NCI-H2029 treated with DMSO at 0.1 percent for 48 hours (cell line): ENCODE measurements around the gene USP27X.

Source experiments
- DNase-seq: peaks from one replicate; lab custom pipeline; 2025; lab: John Stamatoyannopoulos, UW

USP27X gene

DNA sequence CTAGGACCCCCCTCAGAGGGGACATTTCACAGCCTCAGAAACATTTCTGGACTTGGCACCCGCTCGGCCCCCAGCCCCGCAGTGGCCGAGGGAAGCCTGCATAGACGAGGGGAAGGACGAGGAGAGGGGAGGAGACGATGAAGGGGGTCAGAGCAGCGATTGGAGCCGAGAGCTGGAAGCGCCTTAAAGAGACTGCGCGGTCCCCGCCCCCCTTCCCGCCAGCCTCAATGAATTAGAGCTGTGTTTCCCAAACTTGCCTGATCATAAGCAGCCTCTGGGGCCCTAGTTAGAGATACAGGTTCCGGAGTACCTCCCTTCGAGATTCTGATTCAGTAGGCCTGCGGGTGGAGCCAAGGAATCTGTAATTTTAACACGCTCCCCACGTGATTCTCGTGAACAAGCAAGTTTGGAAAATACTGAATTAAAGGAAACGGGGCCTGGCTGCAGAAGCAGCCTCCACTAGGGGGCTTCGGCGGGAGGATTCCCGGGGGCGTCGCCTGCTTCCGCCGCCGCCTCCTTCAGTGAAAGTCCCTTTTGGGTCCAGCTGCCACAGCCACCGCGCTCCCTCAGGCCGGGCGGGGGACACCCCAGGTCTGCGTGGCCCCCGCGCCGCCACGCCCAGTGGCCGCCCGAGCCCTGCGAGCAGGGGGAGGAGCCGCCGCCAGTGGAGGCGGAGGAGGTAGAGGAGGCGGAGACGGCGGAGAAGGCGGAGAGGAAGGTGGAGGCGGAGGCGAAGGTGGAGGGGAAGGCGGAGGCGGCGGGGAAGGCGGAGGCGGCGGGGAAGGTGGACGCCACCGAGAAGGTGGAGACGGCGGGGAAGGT is at the start of gene USP27X:
USP27X (plus strand) TSS at position 651 of the 822 bp plus-strand sequence. CDS start 824 bp downstream, outside the sequence.
- peak; percentile 33 for DNase-seq

DNA sequence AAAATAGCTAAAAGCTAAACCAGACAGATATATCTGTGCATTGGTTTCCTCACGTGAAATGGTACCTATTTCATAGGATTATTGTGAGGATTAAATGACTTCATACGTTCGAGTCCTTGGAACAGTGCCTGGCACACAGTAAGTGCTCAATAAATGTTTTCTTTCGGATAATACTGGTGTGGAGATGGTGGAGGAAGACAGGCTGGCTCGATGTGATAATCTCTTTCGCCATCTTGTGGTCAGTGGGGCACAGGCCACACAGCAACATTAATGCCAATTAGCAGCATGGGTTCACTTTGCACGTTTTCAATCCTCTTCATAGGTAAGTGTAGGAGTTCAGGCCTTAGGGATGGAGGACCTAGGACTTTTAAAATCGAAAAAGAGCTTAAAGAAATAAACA is 40.9 kb upstream of the USP27X start:
- DNase-seq, result peak; percentile 4

- DNase-seq, result peak; percentile 22
Observed at GRCh38 chrX:49840679-49841078, 38.6 kb upstream of the USP27X start.

DNA sequence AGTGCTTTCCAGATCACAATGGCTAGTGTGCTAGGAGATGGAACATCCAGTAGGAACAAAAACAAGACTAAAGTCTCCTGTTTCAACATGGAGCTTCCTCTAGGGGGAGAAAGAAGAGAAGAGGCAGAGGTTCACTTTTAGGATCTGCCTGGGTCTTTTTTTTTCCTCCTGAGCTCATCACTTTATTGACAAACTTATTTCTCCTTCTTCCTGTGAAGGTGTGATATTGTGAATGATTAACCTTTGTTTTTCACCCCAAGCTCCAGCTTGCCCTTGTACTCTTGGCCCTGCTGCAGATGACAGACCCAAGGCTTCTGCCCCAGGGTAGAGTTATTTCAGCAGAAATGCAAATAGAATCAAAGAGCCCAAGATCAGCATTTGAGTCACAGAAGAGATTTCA is 36.7 kb upstream of the USP27X start:
- DNase-seq, result no peak

DNA sequence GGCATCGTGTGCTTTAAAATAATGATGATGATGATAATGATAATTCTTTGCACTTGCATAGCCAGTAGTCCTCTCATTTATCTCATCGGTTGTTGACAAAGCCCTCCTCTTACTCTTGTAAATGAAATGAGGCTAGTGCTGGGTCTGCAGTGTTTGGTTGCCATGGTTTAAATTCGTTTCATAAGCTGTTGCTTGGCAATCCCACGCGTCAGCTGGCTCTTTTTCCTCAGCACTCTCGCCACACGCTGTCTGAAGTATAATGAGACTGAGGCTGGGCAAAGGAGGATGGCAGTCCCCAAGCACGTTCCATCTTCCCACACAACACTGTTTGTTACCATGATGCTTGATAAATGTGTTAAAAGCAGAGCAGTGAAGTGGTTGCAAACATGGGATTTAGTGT is 34.7 kb upstream of the USP27X start:
- peak; percentile 52 for DNase-seq

DNA sequence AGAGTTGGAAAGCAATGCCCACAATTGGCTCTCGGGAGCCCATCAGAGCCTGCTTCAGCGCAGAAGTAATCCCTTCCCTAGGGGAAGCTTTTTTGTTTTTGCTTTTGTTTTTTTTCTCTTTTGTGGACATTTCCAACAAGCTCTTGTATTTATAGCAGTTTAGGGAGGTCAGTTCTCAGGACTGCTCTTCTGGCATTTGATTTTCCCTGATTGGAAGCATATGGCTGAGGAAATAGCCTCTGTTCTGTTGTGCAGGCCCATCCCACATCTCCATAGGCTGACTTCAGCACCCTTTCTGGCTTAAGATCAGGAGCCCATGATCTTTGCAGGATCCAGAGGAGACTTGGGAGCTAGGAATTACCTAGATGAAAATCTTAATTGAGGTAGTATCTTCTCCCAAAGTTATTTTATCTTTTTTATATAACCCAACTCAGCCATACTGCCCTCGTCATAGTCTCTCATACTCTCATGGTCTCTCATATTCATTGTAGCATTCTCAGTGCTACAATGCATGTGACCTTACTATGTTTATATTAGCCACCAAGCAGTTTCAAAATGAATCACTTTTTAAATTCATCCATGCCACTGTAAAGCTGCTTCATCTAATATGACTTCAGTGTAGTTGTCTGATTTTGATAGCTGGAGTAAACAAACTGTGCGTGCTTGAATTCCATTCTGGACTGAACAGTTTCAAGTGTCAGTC is 33.4 kb upstream of the USP27X start:
- DNase-seq, result no peak

GRCh38 chrX:49846522-49846921 is 32.8 kb upstream of the USP27X start:
- DNase-seq, result no peak

DNA sequence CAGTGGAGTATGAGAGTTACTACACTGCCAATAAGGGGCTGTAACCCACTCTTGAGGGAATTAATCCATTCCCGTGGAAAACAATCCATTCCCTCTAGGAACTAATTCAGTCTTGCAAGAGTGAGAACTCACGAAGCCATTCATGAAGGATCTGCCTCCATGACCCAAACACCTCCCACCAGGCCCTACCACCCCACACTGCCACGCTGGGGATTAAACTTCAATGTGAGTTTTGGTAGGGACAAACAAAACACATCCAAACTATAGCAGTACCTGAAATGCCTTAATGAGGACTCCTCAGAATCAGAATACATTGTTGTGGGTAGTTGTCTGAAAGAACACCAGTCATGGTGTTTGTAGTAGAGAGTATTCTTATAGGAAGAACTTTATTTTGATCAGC is 31.0 kb upstream of the USP27X start:
- DNase-seq, result no peak

DNA sequence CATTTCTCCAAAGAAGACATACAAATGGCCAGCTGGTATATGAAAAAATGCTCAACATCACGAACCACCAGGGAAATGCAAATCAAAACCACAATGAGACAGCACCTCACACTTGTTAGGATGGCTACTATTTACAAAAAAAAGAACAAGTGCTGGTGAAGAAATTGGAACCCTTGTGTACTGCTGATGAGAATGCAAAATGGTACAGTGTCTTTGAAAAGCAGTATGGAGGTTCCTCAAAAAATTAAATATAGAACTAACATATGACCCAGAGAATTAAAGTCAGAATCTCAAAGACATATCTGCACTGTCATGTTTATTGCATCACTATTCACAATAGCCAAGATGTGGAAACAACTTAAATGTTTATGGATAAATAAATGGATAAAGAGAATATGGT is 29.3 kb upstream of the USP27X start:
- DNase-seq, result no peak

- no peak for DNase-seq
Observed at GRCh38 chrX:49853661-49854060, 25.6 kb upstream of the USP27X start.

DNA sequence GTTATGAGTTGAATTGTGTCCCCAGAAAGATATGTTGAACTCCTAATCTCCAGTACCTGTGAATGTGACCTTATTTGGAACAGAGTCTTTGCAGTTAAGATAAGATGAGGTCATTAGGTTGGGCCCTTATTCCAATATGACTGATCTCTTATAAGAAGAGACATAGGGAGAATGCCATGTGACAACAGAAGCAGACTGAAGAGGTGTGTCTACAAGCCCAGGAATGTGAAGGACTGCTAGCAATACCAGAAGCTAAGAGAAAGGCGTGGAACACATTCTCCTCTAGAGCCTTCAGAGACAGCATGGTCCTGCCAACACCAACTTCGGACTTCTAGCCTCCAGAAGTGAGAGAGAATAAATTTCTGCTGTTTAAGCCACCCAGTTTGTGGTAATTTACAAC is 22.5 kb upstream of the USP27X start:
- DNase-seq, result no peak

- no peak for DNase-seq
Observed at GRCh38 chrX:49858341-49858740, 20.9 kb upstream of the USP27X start.

- DNase-seq, result no peak
Observed at GRCh38 chrX:49859491-49859890, 19.8 kb upstream of the USP27X start.

DNA sequence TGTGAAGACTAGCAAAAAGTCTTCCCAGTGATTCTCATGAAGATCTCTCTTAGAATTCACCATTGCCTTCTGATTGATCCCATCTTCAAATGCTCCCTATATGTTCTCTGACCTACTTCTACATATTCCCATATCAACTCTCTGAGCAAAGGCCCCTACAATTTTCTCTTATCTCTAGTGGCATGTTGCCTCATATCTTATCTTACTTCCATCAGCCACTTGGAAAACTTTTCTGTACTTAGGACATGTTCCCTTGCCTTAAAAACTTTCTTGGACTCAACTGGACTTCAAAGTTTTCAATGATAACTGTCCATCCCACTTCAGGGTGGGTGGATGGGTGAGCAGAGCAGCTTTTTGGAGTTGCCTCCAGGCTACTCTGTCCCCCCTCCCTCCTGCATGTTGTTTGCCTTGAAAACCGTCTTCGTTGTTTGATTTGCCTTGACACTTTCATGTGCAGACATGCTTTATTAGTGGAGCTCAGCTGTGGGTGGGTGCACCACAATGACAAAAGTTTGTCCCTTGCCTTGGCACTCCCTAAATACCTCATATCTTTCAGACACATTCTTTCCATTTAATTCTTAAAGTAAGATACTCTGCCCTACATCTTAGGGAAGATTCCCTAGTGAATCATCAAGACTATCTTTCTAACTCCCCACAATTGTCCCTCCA is 18.3 kb upstream of the USP27X start:
- DNase-seq, result no peak

- peak; percentile 3 for DNase-seq
Observed at GRCh38 chrX:49862093-49862492, 17.2 kb upstream of the USP27X start.

DNA sequence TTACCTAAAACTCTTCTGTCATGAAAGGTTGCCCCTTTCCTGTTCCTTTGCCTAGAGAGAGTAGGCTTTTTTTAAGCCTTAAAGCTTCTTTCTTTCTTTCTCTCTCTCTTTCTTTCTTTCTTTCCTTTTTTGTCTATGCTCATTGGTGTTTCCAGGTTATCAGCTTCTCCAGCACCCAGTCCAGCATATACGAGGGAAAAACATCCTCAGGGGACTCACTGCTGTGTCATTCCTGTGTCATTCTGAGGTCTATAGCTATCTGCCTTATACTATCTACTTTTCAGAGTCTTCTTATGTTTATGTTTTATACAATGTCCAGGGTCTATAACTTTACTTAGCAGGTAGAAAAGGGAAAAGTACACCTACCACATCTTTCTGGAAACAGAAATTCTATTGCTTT is 10.5 kb upstream of the USP27X start:
- DNase-seq, result no peak

DNA sequence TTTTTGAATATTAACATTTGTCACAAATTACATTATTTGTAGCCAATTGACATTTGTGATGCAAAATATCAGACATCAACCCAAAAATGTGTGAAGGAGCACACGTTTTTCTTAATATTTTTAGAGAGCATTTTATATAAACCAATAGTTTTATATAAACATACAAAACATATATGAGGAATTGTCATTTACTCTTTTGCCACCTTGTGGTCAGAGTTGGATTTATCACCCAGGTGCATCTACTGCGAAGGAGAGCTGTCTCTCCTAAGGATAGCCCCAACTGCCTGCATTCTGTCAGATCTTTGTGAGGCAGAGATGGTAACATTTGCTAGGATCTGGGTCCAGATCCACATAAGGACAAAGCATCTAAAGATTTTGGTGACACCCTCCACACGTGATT is 2.5 kb upstream of the USP27X start:
- DNase-seq, result peak; percentile 4

DNA sequence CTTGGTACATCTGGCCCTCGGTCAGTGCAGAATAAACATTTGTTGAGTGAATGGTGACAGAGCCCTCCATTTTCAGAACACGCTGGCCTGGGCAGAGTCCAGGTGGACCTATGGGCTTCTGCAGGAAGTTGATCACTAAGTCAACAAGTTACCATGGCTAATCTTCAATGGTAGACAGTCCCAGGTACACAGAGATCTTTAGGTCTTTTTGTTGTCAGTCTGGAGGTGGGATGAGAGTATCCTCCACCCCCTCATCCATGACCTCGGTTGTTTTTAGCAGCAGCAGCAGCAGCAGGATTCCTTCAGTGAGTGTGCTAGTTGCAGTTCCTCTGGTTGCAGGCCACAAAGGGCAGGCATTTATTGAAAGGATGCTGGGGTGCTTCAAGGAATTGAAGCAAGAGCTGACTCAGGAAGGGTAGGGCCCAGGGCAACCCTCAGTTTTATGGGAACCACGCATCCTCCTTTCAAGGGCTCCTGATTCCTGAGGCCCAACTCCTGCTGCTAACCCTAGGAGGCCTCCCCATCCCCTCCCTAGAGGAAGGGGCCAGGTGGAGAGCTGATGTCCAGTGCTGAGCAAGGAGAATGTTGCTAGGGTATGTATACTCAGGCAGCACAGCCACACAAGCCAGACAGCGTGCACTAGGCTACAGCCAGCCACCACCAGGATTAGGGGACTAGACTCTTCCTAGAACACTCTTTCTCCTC is 1.7 kb upstream of the USP27X start:
- no peak for DNase-seq

DNA sequence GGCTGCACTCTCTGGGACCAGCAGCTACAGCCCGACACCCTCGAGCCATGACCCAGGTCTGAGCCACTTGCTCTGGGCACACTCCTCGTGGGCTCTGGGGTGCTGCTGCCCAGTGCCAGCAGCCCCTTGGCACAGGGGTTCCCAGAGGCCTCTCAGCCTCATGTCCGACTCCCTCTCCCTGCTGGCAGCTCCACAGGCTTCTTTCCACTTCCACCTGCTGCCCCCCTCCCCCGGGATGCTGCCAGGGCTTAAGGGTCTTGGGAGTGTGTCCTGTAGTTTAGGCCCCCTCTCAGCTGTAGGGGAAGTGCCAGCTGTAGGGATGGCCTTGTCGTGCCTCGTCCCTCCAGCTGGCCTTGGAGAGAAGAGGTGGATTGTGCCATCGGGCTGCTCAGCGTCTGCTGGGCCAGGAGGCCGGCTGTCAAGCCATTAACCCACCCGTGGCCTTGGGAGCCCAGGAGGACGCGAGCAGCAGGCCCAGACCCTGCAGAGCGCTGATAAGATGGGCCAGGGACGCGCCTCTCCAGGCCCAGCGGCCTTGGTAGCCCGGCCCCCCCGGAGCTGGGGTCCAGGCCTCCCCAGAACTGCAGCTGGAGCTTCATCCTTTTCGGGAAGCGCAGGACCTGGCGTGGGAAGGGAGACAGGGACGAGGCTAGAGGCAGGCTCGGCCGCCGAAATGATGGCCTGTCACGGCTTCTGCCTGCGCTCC is 1.0 kb upstream of the USP27X start:
- DNase-seq, result no peak

- no peak for DNase-seq
Observed at GRCh38 chrX:49879656-49880277, 483 bp downstream of the USP27X start.

DNA sequence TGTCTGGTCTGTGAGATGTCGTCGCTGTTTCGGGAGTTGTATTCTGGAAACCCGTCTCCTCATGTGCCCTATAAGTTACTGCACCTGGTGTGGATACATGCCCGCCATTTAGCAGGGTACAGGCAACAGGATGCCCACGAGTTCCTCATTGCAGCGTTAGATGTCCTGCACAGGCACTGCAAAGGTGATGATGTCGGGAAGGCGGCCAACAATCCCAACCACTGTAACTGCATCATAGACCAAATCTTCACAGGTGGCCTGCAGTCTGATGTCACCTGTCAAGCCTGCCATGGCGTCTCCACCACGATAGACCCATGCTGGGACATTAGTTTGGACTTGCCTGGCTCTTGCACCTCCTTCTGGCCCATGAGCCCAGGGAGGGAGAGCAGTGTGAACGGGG is 1.4 kb downstream of the USP27X start:
- DNase-seq, result no peak
